HepG2 (cell line): Measurements from ENCODE around the gene CHSY3. TPM values are rescaled to one million over a fixed set of nuclear protein-coding genes. Genes with fewer than 3 reads are reported as not detected.

Experiments used
- ATAC-seq: fragments of 200-7000 bp; cut with Tn5 transposase; 3 replicates; pipeline ENCODE4 v1.9.1; 2020; ENCODE audit warnings: mild to moderate bottlenecking, moderate library complexity
- BruUV-seq: library from RNA; stranded (reverse); fragments of 400-500 nt; replicated peaks from 2 replicates; lab custom pipeline; 2021; lab: Mats Ljungman, UMichigan
- CTCF ChIA-PET: fragments of 300-600 bp; formaldehyde crosslinking; extraction: SDS; loops from one replicate; lab custom pipeline; 2021; ENCODE audit warnings: low total read pairs, inconsistent platforms, low intra/inter-chr PET ratio; lab: Yijun Ruan, JAX
- POLR2A ChIA-PET: fragments of 350-600 bp; sonication (Branson Sonifier 250); formaldehyde crosslinking; loops from one replicate; lab custom pipeline; 2020; ENCODE audit warnings: antibody characterized with exemption, inconsistent platforms; lab: Yijun Ruan, JAX
- DNase-seq: peaks from one replicate; pipeline ENCODE4 v3.0.0-alpha.2; 2015; ENCODE audit warnings: low spot score
- FAIRE-seq: peaks from 3 replicates; lab custom pipeline; 2011; peaks lifted over from hg19 to GRCh38; lab: Jason Lieb, UNC
- H2AFZ ChIP-seq: one replicate; pipeline ENCODE4 v1.6.1; 2011; ENCODE audit warnings: low read length, inconsistent platforms
- H3K27ac ChIP-seq: fragments of 300-600 bp; 3 replicates; pipeline ENCODE4 v1.8.0; 2011; ENCODE audit warnings: mixed run types, mild to moderate bottlenecking, mixed read lengths, low read length, inconsistent platforms; ENCODE audit not compliant: insufficient read depth; ENCODE audit errors: extremely low read length
- H3K27me3 ChIP-seq, 2 experiments: fragments of 200-600 bp in 1 of 2; 2 replicates in 1 of 2; 3 replicates in 1 of 2; pipeline versions ENCODE4 v1.6.0 to v1.8.0; 2011; ENCODE audit warnings: low read length in 2 of 2, mild to moderate bottlenecking in 2 of 2, moderate library complexity in 2 of 2, inconsistent platforms in 1 of 2; ENCODE audit not compliant: insufficient read depth in 2 of 2, control insufficient read depth in 1 of 2
- H3K36me3 ChIP-seq, 2 experiments: fragments of 200-600 bp in 1 of 2; replicated peaks in 1 of 2; 2 replicates in 1 of 2; 3 replicates in 1 of 2; pipeline versions ENCODE4 v1.5.1 to v1.8.0; 2011; ENCODE audit warnings: low read length in 2 of 2, inconsistent platforms in 1 of 2; ENCODE audit not compliant: insufficient read depth in 2 of 2, control insufficient read depth in 1 of 2
- H3K4me1 ChIP-seq: 2 replicates; pipeline ENCODE4 v1.5.1; 2012; ENCODE audit warnings: low read length, inconsistent platforms; ENCODE audit not compliant: insufficient read depth
- H3K4me2 ChIP-seq: 2 replicates; pipeline ENCODE4 v1.6.0; 2011; ENCODE audit warnings: low read depth, low read length, inconsistent platforms
- H3K4me3 ChIP-seq, 3 experiments: fragments of 200-600 bp in 1 of 3; sonication (generic), shearing (Covaris generic) in 1 of 3; replicated peaks in 1 of 3; 2 replicates each; pipeline ENCODE4 v1.5.1; 2011 to 2016; ENCODE audit warnings: low read length in 3 of 3, inconsistent platforms in 2 of 3, low read depth in 2 of 3, mild to moderate bottlenecking in 2 of 3, control low read depth in 1 of 3, mixed read lengths in 1 of 3; ENCODE audit not compliant: insufficient read depth in 1 of 3
- H3K79me2 ChIP-seq: one replicate; pipeline ENCODE4 v1.6.1; 2011; ENCODE audit warnings: low read length, inconsistent platforms; ENCODE audit not compliant: insufficient read depth
- H3K9ac ChIP-seq: 2 replicates; pipeline ENCODE4 v1.6.0; 2011; ENCODE audit warnings: mild to moderate bottlenecking, low read depth, low read length, inconsistent platforms; ENCODE audit not compliant: insufficient read depth
- H3K9me3 ChIP-seq: 2 replicates; pipeline ENCODE4 v1.5.1; 2012; ENCODE audit warnings: mild to moderate bottlenecking, low read length
- H4K20me1 ChIP-seq: 2 replicates; pipeline ENCODE4 v1.6.0; 2011; ENCODE audit warnings: inconsistent platforms, mild to moderate bottlenecking, low read length, moderate library complexity; ENCODE audit not compliant: insufficient read depth
- MXD1 ChIP-seq: sonication (generic); formaldehyde crosslinking; IDR thresholded peaks from 2 replicates; pipeline ENCODE4 v1.4.0; 2020; ENCODE audit warnings: mild to moderate bottlenecking, missing genetic modification reagents
- SIN3A ChIP-seq: IDR thresholded peaks from 2 replicates; pipeline ENCODE4 v1.6.1; 2011; ENCODE audit warnings: low read depth, mild to moderate bottlenecking, control low read depth, low read length, borderline replicate concordance
- ZNF121 ChIP-seq: sonication (generic); formaldehyde crosslinking; IDR thresholded peaks from 2 replicates; pipeline ENCODE4 v1.5.0; 2020; ENCODE audit warnings: mild to moderate bottlenecking, missing genetic modification reagents
- ZNF318 ChIP-seq: sonication (generic); formaldehyde crosslinking; IDR thresholded peaks from 2 replicates; pipeline ENCODE4 v1.4.0; 2020; ENCODE audit warnings: mild to moderate bottlenecking, missing genetic modification reagents
- ZNF329 ChIP-seq: sonication (generic); formaldehyde crosslinking; IDR thresholded peaks from 2 replicates; pipeline ENCODE4 v1.9.0; 2021; ENCODE audit warnings: low read depth, mild to moderate bottlenecking, missing genetic modification reagents
- ZNF556 ChIP-seq: sonication (generic); formaldehyde crosslinking; IDR thresholded peaks from 2 replicates; pipeline ENCODE4 v1.4.0; 2020; ENCODE audit warnings: mild to moderate bottlenecking, missing genetic modification reagents, borderline replicate concordance
- ZNF691 ChIP-seq: sonication (generic); formaldehyde crosslinking; IDR thresholded peaks from 2 replicates; pipeline ENCODE4 v1.4.0; 2020; ENCODE audit warnings: missing genetic modification reagents, low read depth, mild to moderate bottlenecking, borderline replicate concordance
- ZNF703 ChIP-seq: sonication (generic); formaldehyde crosslinking; IDR thresholded peaks from 2 replicates; pipeline ENCODE4 v1.5.1; 2020; ENCODE audit warnings: missing genetic modification reagents, mild to moderate bottlenecking, moderate library complexity, borderline replicate concordance
- ZSCAN12 ChIP-seq: sonication (generic); formaldehyde crosslinking; IDR thresholded peaks from 2 replicates; pipeline ENCODE4 v1.9.0; 2021; ENCODE audit warnings: mild to moderate bottlenecking, missing genetic modification reagents
- WGBS: methylation state at CpG from one replicate; pipeline ENCODE4 v1.1.6; 2017; ENCODE audit warnings: low lambda C conversion rate; 5-methylcytosine and 5-hydroxymethylcytosine counted together
- in situ Hi-C: cut with HindIII; loops from 2 replicates; pipeline ENCODE4 v1.10.0; 2017; ENCODE audit warnings: low pct_unique_long_range_greater_than_20kb; ENCODE audit not compliant: extremely low pct_ligation_motif_present
- intact Hi-C: fragments of 100-400 bp; cut with micrococcal nuclease; formaldehyde crosslinking; loops from one replicate; pipeline ENCODE4 v1.10.0; 2022; ENCODE audit not compliant: unreplicated experiment
- polyA plus RNA-seq, 8 experiments: library from polyadenylated mRNA; depleted of rRNA in 3 of 8; stranded (reverse) in 7 of 8; unstranded in 1 of 8; fragments of >200 nt; fragmentation: Illumina TruSeq in 4 of 8; extraction: Trizol in 4 of 8; gene quantifications; 2 replicates each; pipeline versions ENCODE4 v1.2.1 to v1.2.3, GENCODE V29; 2011 to 2016; ENCODE audit warnings: low read depth in 4 of 8, missing spikeins in 1 of 8, mixed read lengths in 1 of 8; ENCODE audit not compliant: insufficient read depth in 1 of 8
- total RNA-seq, 5 experiments: library from RNA; depleted of rRNA; stranded (reverse); fragments of >200 nt; fragmentation: Illumina TruSeq; extraction: Trizol; gene quantifications; 2 replicates each; pipeline ENCODE4 v1.2.3, GENCODE V29; 2016; ENCODE audit warnings: low read depth in 1 of 5

Gene CHSY3
- total and polyA plus RNA-seq, 2 of the 13 experiments (the other 11 are each of a cell fraction or from before 2014, with no cell fraction given): 0.26 to 4.1 TPM

GRCh38 chr5:129921204-129921603, 16.9 kb downstream of the CHSY3 start:
- in situ Hi-C loops (loop anchor here (25.0 kb wide), 1 partner anchor 1191 kb away; no protein-coding TSS in a partner anchor), intact Hi-C loops (no loop called here)
- Histone ChIP-seq H3K79me2 (no peaks in the 10 kb centered on the region), H3K4me3 (no peak overlapping the region), H3K36me3 (no peaks in the 10 kb centered on the region), H3K9me3 (no peaks in the 10 kb centered on the region), H3K4me1 (no peaks in the 10 kb centered on the region), H3K4me2 (no peak overlapping the region), H3K27ac (no peak overlapping the region), H3K27me3 (no peaks in the 10 kb centered on the region; a peak in 1 of 5 replicates), H2AFZ (no peak overlapping the region), H4K20me1 (no peaks in the 10 kb centered on the region), H3K9ac (no peak overlapping the region)
- no peak for ATAC-seq
- FAIRE-seq: no peak
- no peak for TF ChIP-seq ZNF329
- no TSS peak for BruUV-seq
- ChIA-PET POLR2A (no interaction called here), CTCF (no interaction called here)
- WGBS: 65% methylated on average over 4 of the region's 4 CpGs
- DNase-seq: no peak

GRCh38 chr5:129930221-129930620, 26.0 kb downstream of the CHSY3 start:
- in situ Hi-C loops: no loop called here
- Histone ChIP-seq H3K79me2 (no peaks in the 10 kb centered on the region), H2AFZ (no peak overlapping the region), H3K9ac (no peak overlapping the region), H4K20me1 (no peaks in the 10 kb centered on the region), H3K4me3 (no peak overlapping the region), H3K27ac (no peak overlapping the region), H3K9me3 (no peaks in the 10 kb centered on the region), H3K4me2 (no peak overlapping the region), H3K36me3 (no peaks in the 10 kb centered on the region), H3K4me1 (no peaks in the 10 kb centered on the region), H3K27me3 (no peaks in the 10 kb centered on the region; a peak in 1 of 5 replicates)
- CTCF ChIA-PET: no interaction called here
- POLR2A ChIA-PET: no interaction called here
- intact Hi-C loops: no loop called here
- ATAC-seq: no peak
- BruUV-seq: no TSS peak
- DNase-seq: no peak
- 87% methylated on average over 3 of the region's 4 CpGs for WGBS
- FAIRE-seq: no peak
- TF ChIP-seq ZSCAN12 (CRISPR knock-in tag) (no peak), ZNF318 (CRISPR knock-in tag) (no peak), ZNF703 (no peak), ZNF121 (CRISPR knock-in tag) (no peak), SIN3A (no peak), MXD1 (CRISPR knock-in tag) (no peak), ZNF691 (CRISPR knock-in tag) (no peak), ZNF556 (no peak)
